HS-27A (cell line): ENCODE results near the gene MXD1.

Experiments
- DNase-seq: peaks from one replicate; pipeline ENCODE4 v3.0.0-alpha.2; 2012; ENCODE audit warnings: low read depth, missing footprints

The MXD1 gene

DNA sequence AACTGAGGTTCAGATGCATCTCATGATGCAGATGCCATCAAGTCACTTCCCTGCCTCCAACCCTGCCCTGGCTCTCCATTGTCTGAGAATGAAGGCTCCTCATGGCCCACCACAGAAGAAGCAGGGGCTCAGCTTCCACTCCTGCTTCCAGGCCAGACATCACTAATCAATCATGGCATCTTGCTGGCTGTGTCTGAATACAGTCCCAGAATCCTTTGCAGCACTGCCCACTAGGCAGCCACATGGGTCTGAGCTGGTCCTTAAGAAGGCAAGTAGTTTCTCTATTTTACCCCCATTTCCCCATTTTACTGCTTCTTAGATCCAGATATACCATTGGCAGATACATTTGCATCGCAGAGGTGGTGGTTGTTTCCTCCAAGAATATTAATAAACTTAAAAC lies 39.2 kb downstream of the MXD1 start:
- no peak for DNase-seq

DNA sequence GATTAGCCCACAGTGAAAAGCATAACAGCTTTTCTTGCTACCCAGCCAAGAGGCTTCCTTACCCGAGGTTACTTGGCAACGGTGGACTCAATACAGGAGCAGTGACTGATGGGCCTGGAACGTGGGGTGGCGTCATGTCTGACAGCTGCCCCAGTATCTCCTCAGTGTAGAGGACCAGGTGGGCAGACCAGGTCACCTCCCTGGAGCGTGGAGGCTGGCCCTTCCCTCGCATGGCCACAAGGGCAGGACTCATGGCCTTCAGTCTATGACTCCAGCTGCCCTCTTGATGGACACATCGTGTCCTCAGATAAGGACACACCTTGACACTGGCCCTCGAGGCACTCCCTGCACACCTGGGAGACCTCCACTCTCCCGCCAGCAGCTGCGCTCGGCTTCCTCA lies 40.1 kb downstream of the MXD1 start:
- DNase-seq: no peak

DNA sequence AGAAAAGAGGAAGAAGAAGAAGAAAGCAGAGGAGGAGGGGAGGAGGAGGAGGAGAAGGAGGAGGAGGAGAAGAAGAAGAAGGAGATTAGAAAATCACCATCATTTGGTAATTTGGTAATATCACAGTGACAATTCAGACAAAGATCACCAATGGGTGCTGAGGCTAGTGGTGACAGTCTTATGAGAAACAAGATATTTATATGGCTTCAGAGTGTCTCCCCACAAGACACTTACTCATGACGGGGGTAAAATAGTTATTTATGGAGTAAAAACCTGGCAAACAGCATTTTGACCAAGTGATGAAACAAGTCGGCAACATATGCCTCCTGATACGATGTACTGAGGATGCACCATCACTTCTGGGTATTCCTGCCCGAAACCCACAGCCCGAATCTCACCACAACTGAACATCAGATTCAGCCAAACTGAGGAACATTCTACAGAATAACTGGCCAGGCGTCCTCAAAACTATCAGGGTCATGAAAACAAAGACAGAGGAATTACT lies 41.6 kb downstream of the MXD1 start:
- no peak for DNase-seq

DNA sequence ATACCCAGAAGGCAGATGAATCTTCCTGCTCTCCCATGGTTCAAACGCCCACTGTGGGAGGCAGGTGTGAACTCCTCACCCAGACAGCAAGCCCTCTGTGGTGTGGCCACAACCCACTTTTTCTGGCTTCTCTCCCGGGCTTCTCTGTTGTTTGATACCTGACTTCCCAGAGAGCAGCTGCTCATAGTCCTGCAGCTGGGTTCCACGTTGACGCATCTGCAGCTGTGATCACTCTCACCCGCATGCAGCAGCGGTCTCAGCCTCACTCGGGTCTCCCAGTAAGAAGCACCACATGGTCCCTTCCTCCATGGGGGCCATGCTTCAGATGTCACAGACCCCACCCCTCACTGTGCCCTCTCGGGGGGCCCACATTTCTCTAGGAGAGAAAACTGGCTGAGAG lies 43.1 kb downstream of the MXD1 start:
- DNase-seq: no peak

DNA sequence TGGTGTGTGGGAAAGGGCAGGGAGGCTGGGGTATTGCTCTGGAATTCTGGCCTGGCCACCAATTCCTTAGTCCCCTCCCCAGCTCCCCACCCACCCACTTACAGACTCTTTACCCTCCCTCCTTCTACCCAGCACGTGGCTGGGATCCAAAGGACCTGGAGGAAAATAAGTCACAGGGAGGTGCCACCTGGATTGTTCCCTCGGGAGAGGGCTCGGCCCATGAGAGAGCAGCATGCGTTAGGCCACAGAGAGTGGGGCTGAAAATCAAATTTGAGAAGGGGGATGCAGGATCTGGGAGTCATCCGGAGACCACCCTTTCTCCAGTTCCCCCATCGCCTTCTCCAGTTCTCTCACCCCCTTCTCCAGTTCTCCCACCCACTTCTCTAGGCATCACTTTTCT lies 43.6 kb downstream of the MXD1 start:
- DNase-seq: no peak

DNA sequence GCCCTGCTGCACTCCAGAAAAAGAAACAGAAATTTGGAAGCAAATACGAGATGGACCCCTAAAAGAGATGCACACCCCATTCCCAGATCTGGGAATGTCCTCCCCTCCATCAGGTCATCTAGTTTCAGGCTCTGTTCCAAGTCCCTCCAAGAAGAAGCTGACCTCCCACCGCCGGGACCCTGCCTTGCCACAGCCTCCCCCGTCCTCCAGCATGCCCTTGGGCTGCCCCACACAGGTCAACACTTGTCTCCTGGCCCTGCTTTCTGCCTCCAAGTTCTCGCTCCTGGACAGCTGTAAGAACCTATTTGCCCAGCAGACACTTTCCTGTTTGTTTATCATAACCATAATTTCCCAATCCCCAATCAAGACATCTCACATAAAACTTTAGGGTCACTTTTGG lies 44.5 kb downstream of the MXD1 start:
- DNase-seq: no peak

DNA sequence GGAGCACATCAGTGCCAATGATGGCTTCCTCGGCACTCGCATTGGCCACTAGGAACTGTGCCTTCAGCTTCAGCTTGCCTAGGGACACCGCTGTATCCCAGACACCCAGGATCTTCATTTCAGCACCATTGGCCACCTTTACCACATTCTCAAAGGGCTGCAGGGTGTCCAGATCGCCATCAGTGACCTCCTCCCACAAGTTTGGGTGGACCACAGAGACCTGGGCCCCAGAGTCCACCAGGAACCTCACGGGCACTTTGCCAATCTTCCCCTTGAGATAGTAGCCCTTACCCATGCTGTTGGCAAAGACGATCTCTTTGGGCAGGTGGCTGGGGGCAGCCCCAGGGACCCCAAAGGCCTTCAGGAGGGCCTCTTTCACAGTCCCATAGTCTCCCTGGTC lies 45.9 kb downstream of the MXD1 start:
- no peak for DNase-seq

DNA sequence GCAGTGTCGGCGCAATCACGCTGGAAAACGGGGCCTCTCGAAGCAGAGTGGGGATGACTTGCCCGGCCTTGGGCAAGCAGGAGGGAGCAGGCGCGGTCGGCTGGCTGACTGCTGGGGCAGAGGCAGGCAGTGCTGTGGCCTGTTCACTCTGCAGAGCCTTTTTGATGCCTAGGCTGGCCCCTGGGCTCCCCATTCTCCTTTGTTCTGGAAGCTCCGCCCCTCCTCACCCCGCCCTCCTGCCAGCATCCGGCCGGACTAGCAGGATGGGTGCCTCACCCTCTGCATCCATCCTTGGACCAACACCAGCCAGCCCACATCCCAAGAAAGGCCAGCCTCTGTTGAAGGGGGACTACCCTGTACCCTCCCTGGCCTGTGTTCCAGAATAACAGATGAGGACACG lies 46.6 kb downstream of the MXD1 start, which contains the start of gene ASPRV1:
Gene ASPRV1 (minus strand): TSS at position 136 of the 400 bp plus-strand sequence. CDS start 195 bp downstream, outside the sequence.
- DNase-seq: no peak

DNA sequence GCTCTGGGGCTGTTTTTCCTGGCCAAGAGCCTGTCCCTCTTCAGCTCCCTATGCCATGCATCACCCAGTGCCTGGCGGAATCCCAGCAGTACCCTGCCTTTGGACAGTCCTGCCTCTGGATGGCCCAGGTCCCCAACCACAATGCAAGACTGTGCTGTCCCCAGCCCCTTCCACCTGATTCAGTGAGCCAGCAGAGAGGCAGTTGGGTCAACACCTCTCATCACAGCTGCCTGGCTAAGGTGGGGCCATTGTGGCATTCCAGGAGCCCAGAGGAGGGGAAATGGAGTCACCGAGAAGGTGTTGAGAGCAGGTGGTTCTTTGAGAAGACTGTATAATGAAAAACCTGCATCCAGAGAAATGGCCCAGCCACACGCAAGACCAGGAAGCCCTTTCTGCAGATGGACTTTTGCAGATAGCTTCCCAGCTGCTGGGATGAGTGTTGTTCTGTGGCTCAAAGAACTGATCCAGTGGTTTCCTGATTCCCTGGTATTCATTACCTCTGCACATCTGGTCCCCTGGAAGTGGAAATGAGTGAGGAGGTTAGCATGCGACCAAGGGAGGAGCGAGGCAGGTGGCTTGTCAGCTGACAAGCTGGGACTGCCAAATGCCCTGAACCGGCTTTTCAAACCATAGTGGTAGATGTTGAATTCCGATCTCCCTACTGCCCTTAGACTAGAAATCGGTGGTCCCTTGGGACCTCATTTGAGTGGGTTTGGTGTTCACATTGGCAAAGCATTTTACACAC lies 48.2 kb downstream of the MXD1 start:
- DNase-seq: no peak

DNA sequence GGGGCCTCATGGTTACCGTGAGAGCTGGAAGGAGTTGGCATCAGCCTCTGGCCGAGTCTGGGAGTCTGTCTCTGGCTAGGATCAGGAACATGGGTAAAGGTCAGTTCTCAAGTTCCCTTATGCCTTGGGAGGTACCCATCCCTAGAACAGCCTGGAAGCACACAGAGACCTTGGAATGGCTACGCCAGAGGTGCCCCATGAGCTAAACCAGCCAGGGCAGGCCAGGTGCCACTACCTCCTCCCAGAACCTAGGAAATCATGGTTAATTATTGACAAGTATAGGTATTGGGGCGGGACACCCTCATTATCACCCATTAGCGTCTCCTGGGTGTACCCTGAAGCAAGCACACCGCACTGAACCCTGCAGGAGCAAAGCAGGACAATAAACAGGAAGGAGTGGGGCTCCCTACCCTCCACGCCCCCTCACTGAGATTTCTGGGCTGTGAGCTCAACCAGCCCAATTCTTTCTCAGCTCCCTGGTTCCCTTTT lies 49.5 kb downstream of the MXD1 start:
- DNase-seq: no peak

DNA sequence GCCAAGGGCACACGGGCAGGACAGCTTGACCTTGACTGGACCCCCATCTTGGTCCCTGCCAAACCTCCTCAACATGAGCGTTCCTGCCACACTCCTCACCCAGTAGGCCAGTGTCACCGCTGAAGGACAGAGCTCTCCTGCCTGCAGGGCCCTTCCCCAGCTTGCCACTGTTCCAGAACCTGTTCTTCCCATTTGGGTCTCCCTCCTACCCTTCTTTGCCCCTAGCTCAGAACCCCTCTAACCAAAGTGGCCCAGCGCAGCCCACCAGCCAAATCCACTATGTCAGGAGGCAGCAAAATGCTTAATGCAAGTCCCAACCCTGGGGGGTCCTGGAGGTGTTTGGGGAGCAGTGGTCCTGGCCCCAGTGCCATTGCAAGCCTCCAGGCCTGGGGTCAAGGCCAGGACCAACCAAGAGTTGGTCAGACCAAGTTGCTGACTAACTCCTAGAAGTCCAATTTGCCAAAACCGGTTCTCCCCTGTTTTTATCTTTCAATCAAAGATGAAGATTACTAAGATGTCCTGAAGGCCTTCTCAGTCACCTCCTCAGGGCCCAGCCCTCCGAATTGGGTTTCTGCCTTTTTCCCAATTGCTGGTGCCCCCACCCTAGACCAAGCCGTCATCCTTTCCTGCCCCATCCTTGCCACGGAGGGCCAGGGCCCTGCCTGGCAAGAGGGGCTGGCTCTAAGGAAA lies 51.0 kb downstream of the MXD1 start:
- DNase-seq: no peak

DNA sequence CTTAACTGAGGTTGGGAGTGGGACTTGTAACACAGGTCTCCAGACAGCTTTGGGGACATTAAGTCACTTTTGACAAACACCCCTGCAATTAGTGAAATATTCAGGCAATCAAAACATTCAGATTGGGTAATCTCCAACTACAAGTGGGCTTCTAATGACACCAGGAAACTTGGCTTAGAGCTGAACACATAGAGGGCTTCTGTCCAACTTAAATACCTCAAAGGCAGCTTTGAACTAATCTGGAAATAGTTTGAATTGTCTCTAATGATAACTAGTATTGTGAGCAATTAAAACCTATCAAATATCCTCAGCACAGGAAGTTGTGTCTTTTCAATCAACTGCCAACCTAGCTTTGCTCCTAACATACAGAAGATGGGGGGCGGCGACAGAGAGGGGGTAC lies 51.6 kb downstream of the MXD1 start:
- no peak for DNase-seq

DNA sequence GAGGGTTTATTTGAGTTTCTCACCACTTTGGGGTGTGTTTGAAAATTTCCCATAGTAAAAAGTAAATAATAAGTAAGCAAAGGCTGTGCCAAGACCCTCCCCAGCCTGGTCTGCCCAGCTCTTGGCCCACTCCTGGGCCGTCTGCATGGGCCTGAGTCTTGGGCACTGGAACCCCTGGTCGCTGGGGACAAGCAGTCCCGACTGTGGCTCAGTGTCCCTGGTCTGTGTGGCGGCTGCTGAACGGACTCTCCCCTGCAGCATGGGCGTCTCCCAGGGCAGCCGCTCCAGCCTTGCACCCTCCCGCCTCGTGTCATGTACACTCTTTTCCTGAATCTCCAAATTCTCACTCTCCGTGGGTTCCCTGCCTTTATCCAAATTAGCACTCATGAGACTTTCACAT lies 53.7 kb downstream of the MXD1 start:
- DNase-seq: no peak

DNA sequence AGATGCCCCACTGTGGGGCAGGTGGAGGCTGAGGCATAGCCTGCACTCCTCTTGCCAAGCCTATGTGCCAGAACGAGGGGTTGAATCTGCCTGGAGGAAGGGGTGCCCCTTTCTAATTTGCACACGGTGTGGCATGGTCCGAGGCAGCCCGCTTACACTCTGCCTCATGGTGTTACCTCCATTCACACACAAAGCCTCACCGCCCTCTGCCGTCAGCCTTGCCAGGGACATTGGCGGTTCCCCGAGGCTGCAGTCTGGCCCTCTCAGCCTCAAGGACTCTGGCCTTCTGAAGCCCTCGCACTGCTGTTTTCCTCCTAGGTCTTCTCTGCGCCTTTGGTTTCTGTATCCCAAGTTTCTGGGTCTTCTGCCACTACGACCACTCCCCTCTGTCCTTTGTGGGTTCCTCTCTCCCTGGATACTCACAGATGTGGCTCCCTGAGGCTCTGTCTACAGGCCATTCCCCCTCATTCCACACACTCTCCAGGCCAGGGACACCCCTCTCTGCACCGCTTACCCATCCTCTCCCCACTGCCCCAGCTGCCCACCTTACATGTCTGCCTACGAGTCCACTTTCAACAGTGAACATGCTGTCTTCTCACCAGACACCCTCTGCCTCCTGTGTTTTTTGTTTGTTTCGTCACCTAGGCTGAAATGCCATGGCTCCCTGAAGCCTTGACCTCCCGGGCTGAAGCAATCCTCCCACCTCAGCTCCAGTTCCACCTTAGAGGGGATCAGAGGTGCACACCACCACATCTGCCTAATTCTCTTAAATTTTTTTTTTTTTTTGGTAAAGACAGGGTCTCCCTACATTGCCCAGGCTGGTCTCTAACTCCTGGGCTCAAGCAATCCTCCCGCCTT lies 54.4 kb downstream of the MXD1 start:
- DNase-seq: no peak

DNA sequence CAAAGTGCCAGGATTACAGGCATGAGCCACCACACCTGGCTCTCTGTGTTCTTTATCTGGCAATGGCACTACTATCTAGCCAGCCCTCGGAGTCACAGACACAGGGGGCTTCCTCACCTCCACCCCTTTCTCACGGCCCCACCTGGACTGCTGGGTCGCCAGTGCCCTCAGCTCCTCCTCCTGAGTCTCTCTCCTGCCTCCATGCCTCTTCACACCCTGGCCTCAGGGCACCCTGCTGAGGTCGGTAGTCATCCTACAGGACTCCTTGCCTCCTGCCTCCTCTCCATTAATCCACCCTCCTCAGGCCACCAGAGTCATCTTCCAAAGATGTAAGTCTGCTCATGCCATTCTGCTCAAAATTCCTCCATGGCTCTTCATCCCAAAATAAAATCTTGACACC lies 55.1 kb downstream of the MXD1 start:
- no peak for DNase-seq

DNA sequence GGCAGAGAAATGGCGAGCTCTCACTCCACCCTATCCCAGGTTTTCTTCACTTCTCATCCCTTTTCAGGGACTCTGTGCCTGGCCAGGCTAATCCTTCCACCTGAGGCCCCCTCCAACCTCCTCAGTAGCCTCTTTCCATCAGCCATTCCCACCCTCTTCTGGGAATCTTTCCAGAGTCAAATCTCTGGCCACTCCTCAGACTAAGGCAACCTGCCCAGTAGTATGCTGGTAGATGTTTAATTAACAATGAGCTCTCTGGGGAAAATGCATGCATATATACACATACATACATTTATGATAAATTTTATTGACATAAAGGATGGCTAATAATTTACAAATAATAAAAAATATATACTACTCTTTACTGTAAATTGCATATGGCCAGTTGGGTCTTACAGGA lies 57.9 kb downstream of the MXD1 start:
- no peak for DNase-seq

DNA sequence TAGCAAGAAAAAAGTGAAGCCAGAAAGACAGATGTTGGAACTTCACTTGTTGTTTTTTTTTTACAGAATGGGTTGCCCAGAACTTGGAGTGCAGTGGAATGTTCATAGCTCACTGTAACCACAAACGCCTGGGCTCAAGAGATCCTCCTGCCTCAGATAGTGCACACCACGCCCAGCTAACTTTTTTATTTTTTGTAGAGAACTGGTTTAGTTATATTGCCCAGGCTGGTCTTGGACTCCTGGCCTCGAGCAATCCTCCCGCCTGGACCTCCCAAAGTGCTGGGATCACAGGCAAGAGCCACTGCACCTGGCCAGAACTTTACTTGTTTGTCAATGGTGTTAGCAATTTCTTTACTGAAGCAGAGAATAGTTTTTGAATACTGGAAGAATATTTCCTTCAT lies 58.4 kb downstream of the MXD1 start:
- DNase-seq: no peak

DNA sequence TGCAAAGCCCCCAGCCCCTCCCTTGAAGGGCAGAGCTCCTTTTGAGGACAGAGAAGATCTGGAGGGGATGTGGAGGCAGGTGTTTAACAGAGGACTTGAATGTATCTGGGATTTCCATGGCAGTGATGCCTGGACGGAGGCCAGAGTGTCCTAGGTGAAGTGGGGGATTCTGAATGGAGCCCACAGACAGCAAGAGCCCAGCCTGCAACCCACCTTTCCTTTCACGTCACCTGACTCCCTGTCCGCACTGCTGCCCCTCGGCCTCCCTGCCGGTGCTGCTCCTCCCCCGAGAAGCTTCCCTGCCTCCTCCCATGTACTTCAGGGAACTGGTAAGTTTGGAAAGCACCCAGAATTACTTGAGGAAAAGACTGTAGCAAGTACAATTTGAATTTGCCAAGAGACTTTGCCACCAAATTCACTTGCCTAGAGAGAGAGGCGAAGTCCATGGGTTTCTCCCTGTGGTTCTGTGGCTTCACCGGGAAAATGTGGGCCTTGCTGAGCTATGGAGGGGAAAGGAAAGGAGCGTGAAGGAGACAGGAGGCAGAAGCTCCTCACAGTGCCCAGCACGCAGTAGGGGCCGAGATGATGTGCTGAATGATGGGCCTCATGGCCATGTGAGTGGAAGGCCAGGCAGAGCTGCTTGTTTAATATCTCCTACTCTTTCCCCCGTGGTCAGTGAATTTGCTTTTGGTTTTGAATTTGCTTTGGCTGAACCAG lies 60.4 kb downstream of the MXD1 start:
- DNase-seq: no peak

DNA sequence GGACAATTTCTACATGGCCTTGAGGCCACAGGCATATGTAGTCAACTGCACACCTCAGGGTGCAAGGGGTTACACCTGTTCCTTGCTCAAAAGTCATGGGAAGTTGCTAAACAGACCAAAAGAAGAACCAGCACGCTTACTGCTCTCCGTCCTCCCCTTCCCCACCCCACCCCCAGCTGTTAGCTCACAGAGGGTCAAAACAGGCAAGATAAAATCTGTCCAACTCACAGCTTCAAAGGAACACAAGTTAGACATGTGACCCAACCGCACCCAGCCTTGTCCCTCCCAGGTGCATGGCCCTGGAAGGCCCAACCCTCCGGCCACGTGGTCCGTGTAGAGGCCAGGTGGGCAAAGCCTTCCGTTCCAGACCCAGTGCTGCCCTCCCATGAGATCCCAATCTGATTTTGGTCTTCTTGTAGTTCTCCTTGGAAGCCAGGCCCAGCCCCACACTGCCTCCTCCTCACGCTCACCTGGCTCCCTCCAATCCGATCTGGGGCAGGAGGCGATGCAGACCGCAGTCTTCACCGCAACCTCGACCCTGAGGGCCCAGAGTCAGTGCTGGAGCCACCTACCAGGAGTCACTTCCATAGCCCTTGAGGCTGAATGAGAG lies 61.0 kb downstream of the MXD1 start:
- no peak for DNase-seq

DNA sequence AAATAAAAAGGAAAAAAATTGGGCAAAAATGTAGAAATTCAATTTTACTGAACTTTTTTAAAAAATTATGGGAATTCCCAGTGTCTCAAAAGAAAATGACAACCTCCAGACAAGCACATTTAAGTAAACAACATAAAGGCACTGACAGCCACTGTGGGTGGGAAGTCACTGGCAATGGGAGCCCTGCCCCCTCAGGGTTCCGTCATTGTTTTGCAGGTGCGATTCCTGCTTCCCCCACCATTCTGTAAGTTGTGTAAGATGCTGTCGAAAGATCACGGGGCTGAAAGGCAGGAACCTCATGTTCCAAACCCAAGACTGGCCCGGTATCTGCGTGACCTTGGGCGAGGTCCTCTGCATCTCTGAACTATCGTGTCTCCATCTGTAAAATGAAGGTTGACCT lies 62.3 kb downstream of the MXD1 start:
- DNase-seq: no peak

DNA sequence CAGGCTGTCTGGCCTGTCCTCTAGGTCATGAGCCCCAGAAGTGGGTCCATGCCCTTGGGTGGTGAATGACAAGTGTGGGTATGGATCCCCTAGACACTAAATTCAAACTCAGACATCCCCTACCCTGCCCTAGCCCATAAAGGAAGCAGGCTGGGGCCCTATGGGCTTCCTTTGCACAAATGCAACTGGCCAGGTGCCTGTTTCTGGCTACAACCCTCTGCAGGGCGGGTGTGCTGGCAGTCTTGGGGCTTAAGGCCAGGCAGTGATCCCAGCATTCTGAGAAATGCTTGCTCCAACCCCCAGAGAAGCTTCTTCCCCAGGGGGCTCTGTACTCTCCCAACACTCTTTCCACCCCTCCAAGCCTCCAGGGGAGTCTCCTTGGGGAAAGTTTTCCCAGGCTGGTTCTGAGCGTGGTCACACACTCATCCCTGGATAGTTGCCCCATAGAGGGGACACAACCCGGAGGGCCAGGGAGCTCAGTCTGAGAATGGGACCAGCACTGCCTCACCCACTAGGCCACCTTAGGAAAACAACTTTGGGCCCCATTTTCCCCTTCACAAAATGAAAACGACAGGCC lies 63.1 kb downstream of the MXD1 start:
- DNase-seq: no peak
